ENCODE measurements around the gene TAF1A. TPM values are rescaled to one million over a fixed set of nuclear protein-coding genes. Genes with fewer than 3 reads are reported as not detected.

TAF1A gene
- total RNA-seq, 1 donor from 2014 or later = 11.0 TPM

DNA sequence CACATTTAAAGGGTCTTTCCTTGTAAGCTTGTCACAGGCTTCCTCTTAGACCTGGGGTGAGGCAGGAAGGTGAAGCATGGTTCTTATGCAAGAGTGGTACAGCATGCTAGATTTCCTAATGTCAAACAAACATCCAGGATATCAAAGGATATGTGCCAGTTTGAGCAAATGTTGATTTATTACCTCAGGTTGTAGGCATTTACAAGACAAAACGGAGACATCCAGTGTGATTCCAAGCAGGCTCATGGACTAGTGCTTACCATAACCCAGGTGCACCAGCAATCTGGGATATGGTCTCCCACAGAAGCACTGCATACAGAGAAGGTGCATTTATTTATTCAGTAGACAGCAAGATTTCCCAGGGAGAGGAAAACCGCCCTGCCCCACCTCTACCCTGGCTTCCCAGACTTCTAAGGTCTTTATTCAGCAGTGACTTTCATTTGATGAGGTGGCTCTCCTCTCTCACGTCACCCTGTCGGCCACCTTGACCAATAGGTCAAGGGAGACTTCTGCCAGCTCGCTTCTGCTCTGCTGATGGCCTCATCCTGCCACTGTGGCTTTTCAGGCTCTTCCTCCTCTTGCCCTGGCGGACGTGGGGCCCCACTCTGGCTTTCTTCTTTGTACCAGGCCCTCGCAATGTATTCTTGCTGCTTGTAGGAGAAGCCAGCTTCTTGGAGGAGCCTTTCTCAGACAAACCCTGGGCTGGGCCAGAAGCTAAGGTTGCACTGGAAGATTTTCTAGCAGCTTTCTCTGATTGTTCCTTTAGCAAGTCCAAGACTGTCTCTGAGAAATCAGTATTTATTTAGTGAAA is 67.4 kb downstream of the TAF1A start:
- no peaks in the 10 kb centered on the region for H3K9me3 ChIP-seq (ENCODE audit: control insufficient read depth in 3 of 3, low read length in 3 of 3)
- no peak overlapping the region for H3K9ac ChIP-seq (ENCODE audit: low read depth in 1 of 3, low read length in 3 of 3)
- no peak overlapping the region for H3K4me3 ChIP-seq (ENCODE audit: low read length in 3 of 3)
- no peak overlapping the region for H3K27ac ChIP-seq (ENCODE audit: low read depth, low read length)
- H3K27me3 ChIP-seq (ENCODE audit: control insufficient read depth in 3 of 3, insufficient read depth in 3 of 3, low read length in 3 of 3) = no peaks in the 10 kb centered on the region
- no peaks in the 10 kb centered on the region for H3K36me3 ChIP-seq (ENCODE audit: control insufficient read depth in 3 of 3, insufficient read depth in 3 of 3, low read length in 3 of 3)
- no peaks in the 10 kb centered on the region for H3K4me1 ChIP-seq (ENCODE audit: control insufficient read depth in 3 of 3, insufficient read depth in 3 of 3, low read length in 3 of 3)

DNA sequence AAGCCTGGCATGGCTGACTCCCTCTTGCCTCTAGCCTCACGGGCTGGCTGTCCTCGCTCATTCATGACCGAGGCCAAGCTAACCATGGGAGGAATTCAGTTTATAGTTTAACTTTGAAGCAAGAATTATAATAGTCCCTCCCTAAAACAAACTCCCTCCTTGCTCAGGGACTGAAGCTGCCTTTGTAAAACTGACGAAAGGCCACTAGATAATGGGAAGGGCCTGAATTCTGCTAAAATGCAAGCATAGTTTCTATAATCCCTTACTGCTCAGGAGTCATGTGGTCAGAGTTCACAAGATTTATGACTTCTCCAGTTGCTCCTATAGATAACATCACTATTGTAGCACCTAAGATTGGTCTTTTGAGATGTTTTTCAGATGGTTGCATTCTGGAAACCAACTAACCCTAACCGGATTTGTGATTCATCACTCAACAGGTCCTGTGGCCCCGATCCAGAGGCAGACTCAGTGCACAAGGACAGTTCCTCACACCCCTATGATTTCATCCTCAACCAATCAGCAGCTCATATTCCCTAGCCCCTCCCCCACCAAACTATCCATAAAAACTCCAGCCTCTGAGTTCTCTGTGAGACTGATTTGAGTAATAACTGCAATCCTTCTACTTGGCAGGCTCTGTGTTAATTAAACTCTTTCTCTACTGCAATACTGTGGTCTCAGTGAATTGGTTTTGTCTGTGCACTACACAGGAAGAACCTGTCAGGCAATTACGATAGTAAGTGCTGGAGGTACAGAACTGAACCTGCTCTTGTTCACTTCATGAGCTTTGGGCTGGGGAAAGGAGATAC is 68.2 kb downstream of the TAF1A start:
- Histone ChIP-seq H3K4me3 (ENCODE audit: low read length in 3 of 3) (no peak overlapping the region), H3K9ac (ENCODE audit: low read depth in 1 of 3, low read length in 3 of 3) (no peak overlapping the region), H3K4me1 (ENCODE audit: control insufficient read depth in 3 of 3, insufficient read depth in 3 of 3, low read length in 3 of 3) (no peaks in the 10 kb centered on the region)

More for the DNA sequence above, 68.2 kb downstream of the TAF1A start:
- no peaks in the 10 kb centered on the region for H3K27me3 ChIP-seq (ENCODE audit: control insufficient read depth in 3 of 3, insufficient read depth in 3 of 3, low read length in 3 of 3)
- H3K36me3 ChIP-seq (ENCODE audit: control insufficient read depth in 3 of 3, insufficient read depth in 3 of 3, low read length in 3 of 3) = no peaks in the 10 kb centered on the region
- no peak overlapping the region for H3K27ac ChIP-seq (ENCODE audit: low read depth, low read length)
- H3K9me3 ChIP-seq (ENCODE audit: control insufficient read depth in 3 of 3, low read length in 3 of 3) = no peaks in the 10 kb centered on the region

Other genes with a start within 250 kb of the TAF1A start
- gene HHIPL2, start 41.8 kb downstream of the TAF1A start, total RNA-seq = under 0.01 TPM
- gene MIA3, start 28.2 kb upstream of the TAF1A start, total RNA-seq = 29.2 TPM
- 34.4 TPM for gene AIDA, start 122.6 kb upstream of the TAF1A start, total RNA-seq
- gene BROX, start 122.6 kb upstream of the TAF1A start, total RNA-seq = 21.9 TPM
- not detected for gene FAM177B, start 147.3 kb upstream of the TAF1A start, total RNA-seq
- gene DISP1, start 225.1 kb upstream of the TAF1A start, total RNA-seq = 7.3 TPM

Measured in skeletal muscle tissue (tissue), 4 donors.